ENCODE results near the gene FLNA. TPM values are rescaled to one million over a fixed set of nuclear protein-coding genes. Genes with fewer than 3 reads are reported as not detected.

FLNA gene
- total and polyA plus RNA-seq, 10 of the 15 experiments (the other 5 are each of a cell fraction or from before 2014, with no cell fraction given): 5.1 to 643 (median 171) TPM

GRCh38 chrX:154368630-154369448 lies 5.6 kb downstream of the FLNA start (continued):
- TF ChIP-seq CREB1 (IDR thresholded peaks at IDR 0.05; ENCODE audit: low read depth) (0 out of 2 replicates have a peak, but pooled peaks have one; percentile 16), EP300 (IDR thresholded peaks at IDR 0.05; ENCODE audit: borderline replicate concordance in 1 of 2, control insufficient read depth in 1 of 2, low read depth in 2 of 2, low read length in 2 of 2) (no peak), TAF1 (IDR thresholded peaks at IDR 0.05; ENCODE audit: borderline replicate concordance, low read depth, low read length) (no peak), POU2F2 (IDR thresholded peaks at IDR 0.05; ENCODE audit: borderline replicate concordance, low read depth, low read length) (no peak), BMI1 (IDR thresholded peaks at IDR 0.05; ENCODE audit: borderline replicate concordance) (peak; percentile 93), IKZF2 (IDR thresholded peaks at IDR 0.05) (peak in 1 of 2 experiments; percentile 38; a peak in 2 of 4 replicates), SP1 (IDR thresholded peaks at IDR 0.05; ENCODE audit: low read depth, low read length) (peak; percentile 10), RUNX3 (IDR thresholded peaks at IDR 0.05; ENCODE audit: low read length) (peak; percentile 81), EGR1 (IDR thresholded peaks at IDR 0.05; ENCODE audit: borderline replicate concordance in 1 of 2, low read depth in 2 of 2, low read length in 2 of 2) (no peak), ZNF217 (IDR thresholded peaks at IDR 0.05) (no peak), CBFB (IDR thresholded peaks at IDR 0.05; ENCODE audit: low read depth) (0 out of 2 replicates have a peak, but pooled peaks have one; percentile 36), ASH2L (IDR thresholded peaks at IDR 0.05; ENCODE audit: borderline replicate concordance, low read depth) (no peak), RELA (IDR thresholded peaks at IDR 0.05; ENCODE audit: borderline replicate concordance, partially characterized antibody) (peak; percentile 60), BHLHE40 (IDR thresholded peaks at IDR 0.05; ENCODE audit: borderline replicate concordance in 1 of 2, low read depth in 2 of 2, low read length in 1 of 2) (peak; percentile 25 to 57; a peak in 2 of 4 replicates), MXI1 (IDR thresholded peaks at IDR 0.05; ENCODE audit: low read depth, low read length) (no peak; the same call in 1 of the 2 replicates), CEBPB (IDR thresholded peaks at IDR 0.05; ENCODE audit: borderline replicate concordance in 1 of 2, low read depth in 2 of 2, low read length in 2 of 2) (no peak)
- TF ChIP-seq, protein P1, sequence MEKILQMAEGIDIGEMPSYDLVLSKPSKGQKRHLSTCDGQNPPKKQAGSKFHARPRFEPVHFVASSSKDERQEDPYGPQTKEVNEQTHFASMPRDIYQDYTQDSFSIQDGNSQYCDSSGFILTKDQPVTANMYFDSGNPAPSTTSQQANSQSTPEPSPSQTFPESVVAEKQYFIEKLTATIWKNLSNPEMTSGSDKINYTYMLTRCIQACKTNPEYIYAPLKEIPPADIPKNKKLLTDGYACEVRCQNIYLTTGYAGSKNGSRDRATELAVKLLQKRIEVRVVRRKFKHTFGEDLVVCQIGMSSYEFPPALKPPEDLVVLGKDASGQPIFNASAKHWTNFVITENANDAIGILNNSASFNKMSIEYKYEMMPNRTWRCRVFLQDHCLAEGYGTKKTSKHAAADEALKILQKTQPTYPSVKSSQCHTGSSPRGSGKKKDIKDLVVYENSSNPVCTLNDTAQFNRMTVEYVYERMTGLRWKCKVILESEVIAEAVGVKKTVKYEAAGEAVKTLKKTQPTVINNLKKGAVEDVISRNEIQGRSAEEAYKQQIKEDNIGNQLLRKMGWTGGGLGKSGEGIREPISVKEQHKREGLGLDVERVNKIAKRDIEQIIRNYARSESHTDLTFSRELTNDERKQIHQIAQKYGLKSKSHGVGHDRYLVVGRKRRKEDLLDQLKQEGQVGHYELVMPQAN (conservative IDR thresholded peaks at IDR 0.05): peak; percentile 29; the same call in 1 of the 2 replicates
- TF ChIP-seq, protein P2, sequence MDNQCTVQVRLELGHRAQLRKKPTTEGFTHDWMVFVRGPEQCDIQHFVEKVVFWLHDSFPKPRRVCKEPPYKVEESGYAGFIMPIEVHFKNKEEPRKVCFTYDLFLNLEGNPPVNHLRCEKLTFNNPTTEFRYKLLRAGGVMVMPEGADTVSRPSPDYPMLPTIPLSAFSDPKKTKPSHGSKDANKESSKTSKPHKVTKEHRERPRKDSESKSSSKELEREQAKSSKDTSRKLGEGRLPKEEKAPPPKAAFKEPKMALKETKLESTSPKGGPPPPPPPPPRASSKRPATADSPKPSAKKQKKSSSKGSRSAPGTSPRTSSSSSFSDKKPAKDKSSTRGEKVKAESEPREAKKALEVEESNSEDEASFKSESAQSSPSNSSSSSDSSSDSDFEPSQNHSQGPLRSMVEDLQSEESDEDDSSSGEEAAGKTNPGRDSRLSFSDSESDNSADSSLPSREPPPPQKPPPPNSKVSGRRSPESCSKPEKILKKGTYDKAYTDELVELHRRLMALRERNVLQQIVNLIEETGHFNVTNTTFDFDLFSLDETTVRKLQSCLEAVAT (IDR thresholded peaks at IDR 0.05): no peak
- TF ChIP-seq, protein P3, sequence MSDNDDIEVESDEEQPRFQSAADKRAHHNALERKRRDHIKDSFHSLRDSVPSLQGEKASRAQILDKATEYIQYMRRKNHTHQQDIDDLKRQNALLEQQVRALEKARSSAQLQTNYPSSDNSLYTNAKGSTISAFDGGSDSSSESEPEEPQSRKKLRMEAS (IDR thresholded peaks at IDR 0.05; ENCODE audit: low read depth, low read length): 0 out of 2 replicates have a peak, but pooled peaks have one; percentile 17
- TF ChIP-seq, protein P4, sequence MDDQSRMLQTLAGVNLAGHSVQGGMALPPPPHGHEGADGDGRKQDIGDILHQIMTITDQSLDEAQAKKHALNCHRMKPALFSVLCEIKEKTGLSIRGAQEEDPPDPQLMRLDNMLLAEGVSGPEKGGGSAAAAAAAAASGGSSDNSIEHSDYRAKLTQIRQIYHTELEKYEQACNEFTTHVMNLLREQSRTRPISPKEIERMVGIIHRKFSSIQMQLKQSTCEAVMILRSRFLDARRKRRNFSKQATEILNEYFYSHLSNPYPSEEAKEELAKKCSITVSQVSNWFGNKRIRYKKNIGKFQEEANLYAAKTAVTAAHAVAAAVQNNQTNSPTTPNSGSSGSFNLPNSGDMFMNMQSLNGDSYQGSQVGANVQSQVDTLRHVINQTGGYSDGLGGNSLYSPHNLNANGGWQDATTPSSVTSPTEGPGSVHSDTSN (IDR thresholded peaks at IDR 0.05; ENCODE audit: insufficient replicate concordance, low read depth, low read length): no peak

Data from GM12878 (cell line).